ENCODE measurements around the gene KARS1.
A peak's percentile ranks its signal among the peaks of the same experiment; 100 is the strongest.
"Not testable (repeated sequence)": the region's sequence is repeated elsewhere in the genome, so short reads cannot be mapped to it uniquely, and the experiment has no call there.

Gene KARS1

GRCh38 chr16:75624921-75625334, 22.5 kb downstream of the KARS1 start:
- DNase-seq (ENCODE audit: low spot score): no peak

- peak; percentile 65 for DNase-seq (ENCODE audit: low spot score)
Observed at GRCh38 chr16:75622761-75623605, 24.5 kb downstream of the KARS1 start, which contains the start of gene ADAT1. TSS of gene ADAT1 (minus strand) at chr16:75623281. CDS start at chr16:75620799, 2,482 bp downstream.

- DNase-seq (ENCODE audit: low spot score): no peak
Observed at GRCh38 chr16:75621170-75621477, 26.3 kb downstream of the KARS1 start.

GRCh38 chr16:75620326-75621169, 26.9 kb downstream of the KARS1 start:
- no peak for DNase-seq (ENCODE audit: low spot score)

GRCh38 chr16:75618780-75619179, 28.7 kb downstream of the KARS1 start:
- DNase-seq (ENCODE audit: low spot score): no peak

GRCh38 chr16:75617121-75617520, 30.3 kb downstream of the KARS1 start:
- no peak for DNase-seq (ENCODE audit: low spot score)

- DNase-seq (ENCODE audit: low spot score): no peak
Observed at GRCh38 chr16:75616521-75617010, 30.9 kb downstream of the KARS1 start.

- DNase-seq (ENCODE audit: low spot score): no peak
Observed at GRCh38 chr16:75615619-75616018, 31.8 kb downstream of the KARS1 start.

- DNase-seq (ENCODE audit: low spot score): no peak
Observed at GRCh38 chr16:75614066-75614897, 33.2 kb downstream of the KARS1 start.

- no peak for DNase-seq (ENCODE audit: low spot score)
Observed at GRCh38 chr16:75606507-75606906, 41.0 kb downstream of the KARS1 start.

GRCh38 chr16:75603241-75603640, 44.2 kb downstream of the KARS1 start:
- DNase-seq (ENCODE audit: low spot score): no peak

- DNase-seq (ENCODE audit: low spot score): no peak
Observed at GRCh38 chr16:75599452-75600277, 47.8 kb downstream of the KARS1 start.

- no peak for DNase-seq (ENCODE audit: low spot score)
Observed at GRCh38 chr16:75593825-75594820, 53.3 kb downstream of the KARS1 start.

GRCh38 chr16:75593308-75593707, 54.2 kb downstream of the KARS1 start:
- DNase-seq (ENCODE audit: low spot score): no peak

- DNase-seq (ENCODE audit: low spot score): not testable (repeated sequence)
Observed at GRCh38 chr16:75591927-75592326, 55.5 kb downstream of the KARS1 start.

GRCh38 chr16:75590920-75591843, 56.3 kb downstream of the KARS1 start:
- no peak for DNase-seq (ENCODE audit: low spot score)

GRCh38 chr16:75589306-75589705, 58.2 kb downstream of the KARS1 start:
- no peak for DNase-seq (ENCODE audit: low spot score)

GRCh38 chr16:75588716-75589115, 58.7 kb downstream of the KARS1 start:
- DNase-seq (ENCODE audit: low spot score): no peak

GRCh38 chr16:75584108-75584507, 63.4 kb downstream of the KARS1 start:
- no peak for DNase-seq (ENCODE audit: low spot score)
